Fibroblast of the conjunctiva (primary cell): ENCODE data around the gene DHRSX.
"Not testable (repeated sequence)": the region's sequence is repeated elsewhere in the genome, so short reads cannot be mapped to it uniquely, and the experiment has no call there.

Experiments used
- DNase-seq: peaks from one replicate; pipeline ENCODE4 v3.0.0-alpha.2; 2010; ENCODE audit warnings: low read depth

DHRSX gene

DNA sequence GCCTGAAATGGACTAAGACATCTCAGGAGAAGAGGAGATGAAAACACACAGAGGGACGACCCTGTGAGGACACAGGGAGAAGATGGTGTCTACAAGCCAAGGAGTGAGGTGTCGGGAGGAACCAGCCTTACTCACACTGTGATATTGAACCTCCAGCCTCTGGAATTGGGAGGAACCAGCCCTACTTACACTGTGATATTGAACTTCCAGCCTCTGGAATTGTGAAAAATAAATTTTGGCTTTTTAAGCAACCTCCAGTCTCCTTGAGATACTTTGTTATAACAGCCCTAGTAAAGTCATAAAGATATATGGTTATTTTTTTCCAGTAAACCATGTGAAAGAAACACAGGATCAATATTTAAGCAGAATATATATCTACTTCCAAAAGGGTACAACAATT lies 76.5 kb downstream of the DHRSX start:
- no peak for DNase-seq

DNA sequence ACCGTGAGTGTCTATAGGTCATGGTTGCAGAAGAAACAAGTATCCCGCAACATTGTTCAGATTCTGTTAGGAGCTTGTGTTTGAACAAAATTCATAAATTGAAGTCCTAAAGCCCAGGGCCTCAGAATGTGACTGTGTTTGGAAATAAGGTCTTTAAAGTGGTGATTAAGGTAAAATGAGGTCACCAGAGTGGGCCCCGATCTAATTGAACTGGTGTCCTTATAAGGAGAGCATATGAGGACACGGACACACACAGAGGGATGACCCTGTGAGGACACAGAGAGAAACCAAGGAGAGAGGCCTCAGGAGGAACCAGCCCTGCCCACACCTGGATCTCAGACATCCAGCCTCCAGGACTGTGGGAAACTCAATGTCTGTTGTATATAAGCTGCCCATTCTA lies 76.9 kb downstream of the DHRSX start:
- no peak for DNase-seq

DNA sequence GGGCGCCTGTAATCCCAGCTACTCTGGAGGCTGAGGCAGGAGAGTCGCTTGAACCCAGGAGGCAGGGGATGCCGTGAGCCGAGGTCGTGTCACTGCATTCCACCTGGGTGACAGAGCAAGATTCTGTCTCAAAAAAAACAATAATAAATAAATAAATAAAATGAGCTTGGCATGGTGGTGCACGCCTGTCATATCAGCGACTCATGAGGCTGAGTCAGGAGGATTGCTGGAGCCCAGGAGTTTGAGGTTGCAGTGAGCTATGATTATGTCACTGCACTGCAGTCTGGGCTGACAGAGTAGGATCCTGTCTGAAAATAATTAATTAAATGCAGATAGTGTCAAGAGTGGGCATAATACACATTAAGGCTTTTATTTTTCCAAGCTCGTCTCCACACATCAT lies 77.5 kb downstream of the DHRSX start:
- no peak for DNase-seq

DNA sequence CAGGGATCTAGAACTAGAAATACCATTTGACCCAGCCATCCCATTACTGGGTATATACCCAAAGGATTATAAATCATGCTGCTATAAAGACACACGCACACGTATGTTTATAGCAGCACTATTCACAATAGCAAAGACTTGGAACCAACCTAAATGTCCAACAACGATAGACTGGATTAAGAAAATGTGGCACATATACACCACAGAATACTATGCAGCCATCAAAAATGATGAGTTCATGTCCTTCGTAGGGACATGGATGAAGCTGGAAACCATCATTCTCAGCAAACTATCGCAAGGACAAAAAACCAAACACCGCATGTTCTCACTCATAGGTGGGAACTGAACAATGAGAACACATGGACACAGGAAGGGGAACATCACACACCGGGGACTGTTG lies 81.4 kb downstream of the DHRSX start:
- DNase-seq: not testable (repeated sequence)

DNA sequence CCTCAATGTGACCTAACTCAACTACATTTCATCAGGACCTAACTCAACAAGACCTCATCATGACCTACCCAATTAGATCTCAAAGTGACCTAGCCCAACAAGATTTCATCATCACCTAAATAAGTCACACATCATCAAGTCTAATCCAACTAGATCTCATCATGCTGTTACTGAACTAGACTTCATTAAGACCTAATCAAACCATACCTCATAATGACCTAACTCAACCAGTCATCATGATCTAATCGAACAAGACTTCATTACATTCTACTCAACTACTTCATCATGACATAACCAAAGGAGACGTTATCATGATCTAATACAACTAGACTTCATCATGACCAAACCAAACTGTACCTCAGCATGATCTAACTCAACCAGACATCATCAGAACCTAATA lies 82.8 kb downstream of the DHRSX start:
- no peak for DNase-seq

DNA sequence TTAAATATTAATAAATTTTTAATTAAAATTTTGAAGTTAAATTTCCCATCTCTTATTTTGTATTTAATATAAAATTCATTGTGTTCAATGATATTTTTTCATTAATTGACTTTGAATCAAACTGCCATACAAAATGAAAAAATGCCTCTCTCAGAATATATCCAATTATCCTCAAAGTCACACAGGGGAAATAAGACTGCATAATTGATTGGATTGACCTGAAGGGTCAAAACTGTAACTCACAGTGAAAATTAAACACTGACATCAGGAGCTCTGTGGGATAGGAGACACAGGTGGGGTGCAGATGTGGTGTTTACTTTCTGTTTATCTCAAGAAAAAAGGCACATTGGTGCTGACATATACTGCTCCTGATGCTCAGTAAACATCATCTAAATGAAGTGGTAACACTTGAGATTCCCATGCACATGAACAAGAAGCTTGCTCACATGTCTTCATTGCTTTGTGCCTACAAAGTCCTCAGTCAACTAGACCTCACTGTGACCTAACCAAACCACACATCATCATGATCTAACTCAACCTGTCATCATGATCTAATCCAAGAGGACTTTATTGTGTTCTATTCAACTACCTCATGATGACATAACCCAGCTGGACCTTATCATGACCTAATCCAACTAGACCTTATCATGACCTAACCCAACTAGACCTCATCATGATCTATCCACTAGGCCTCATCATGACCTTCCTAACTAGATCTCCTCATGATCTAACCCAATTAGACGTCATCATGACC lies 83.7 kb downstream of the DHRSX start:
- DNase-seq: no peak

DNA sequence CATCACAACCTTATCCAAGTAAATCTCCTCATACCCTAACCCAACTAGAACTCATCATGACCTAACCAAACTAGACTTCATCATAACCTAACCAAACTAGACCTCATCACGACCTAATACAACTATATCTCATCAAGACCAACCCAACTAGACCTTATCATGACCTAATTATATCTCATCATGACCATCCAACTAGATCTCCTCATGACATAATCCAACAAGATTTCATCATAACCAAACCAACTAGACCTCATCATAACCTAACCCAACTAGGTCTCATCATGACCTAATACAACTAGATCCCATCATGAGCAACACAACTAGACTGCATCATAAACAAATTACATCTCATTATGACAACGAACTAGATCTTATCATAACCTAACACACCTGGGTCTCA lies 86.4 kb downstream of the DHRSX start:
- no peak for DNase-seq

DNA sequence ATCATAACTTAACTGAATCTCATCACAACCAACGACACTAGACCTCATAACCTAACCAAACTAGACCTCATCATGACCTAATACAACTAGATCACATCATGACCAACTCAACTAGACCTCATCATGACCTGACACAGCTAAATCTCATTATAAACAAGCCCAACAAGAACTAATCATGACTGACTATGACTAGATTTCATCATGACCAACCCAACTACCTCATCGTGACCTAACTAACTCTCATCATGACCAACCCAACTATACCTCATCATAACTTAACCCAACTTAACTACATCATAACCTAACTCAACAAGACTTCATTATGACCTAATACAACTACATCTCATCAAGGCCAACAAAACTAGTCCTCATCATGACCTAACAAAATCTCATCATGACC lies 86.8 kb downstream of the DHRSX start:
- no peak for DNase-seq

DNA sequence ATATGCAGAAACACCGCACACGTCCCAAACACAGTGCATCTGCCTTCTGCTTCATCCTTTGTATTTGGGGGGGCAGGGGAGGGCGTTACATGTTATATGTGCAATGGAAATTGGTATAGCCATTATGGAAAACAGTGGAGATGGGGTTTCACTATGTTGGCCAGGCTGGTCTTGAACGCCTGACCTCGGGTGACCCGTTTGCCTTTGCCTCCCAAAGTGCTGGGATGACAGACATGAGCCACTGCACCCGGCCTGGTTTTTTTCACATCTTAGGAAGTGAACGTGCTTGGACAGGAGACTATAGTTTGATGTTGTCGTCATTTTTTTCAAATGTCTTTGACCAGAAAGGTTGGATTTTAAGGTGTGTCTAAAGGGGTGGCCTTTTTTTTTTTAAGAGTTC lies 88.6 kb downstream of the DHRSX start:
- DNase-seq: no peak

DNA sequence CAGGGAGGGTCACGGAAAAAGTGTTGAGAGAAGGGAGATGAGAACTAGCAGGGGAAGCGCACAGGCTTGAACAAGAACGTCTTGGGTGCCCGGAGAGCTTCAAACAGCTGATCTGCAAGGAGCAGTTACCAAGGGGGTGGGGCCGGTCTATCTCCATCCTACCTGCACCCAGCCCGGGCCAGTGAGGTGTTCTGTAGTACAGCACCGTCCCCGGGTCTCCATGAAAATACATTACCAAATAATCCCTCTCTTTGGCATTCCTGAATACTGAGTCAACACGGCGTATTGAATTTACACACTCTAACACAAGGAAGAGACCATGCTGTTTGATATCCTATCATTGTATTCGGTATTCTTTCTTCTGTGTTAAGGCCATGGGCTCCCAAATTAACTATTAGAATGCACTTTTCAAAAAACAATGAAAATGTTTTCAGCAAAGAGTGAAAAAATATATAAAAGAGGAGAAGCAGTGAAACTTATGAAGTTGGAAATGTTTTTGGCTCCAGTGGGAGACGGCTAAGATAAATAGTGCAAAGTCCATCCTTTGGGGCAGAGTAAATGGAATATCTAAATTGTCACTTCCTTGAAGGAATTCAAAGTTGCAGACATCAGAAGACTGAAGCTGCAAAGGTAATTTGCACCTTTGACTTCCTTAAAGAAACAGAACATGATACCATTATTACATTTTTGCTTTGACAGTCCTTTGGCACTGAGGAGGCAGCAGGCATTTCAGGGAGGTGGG lies 90.3 kb downstream of the DHRSX start:
- DNase-seq: no peak

DNA sequence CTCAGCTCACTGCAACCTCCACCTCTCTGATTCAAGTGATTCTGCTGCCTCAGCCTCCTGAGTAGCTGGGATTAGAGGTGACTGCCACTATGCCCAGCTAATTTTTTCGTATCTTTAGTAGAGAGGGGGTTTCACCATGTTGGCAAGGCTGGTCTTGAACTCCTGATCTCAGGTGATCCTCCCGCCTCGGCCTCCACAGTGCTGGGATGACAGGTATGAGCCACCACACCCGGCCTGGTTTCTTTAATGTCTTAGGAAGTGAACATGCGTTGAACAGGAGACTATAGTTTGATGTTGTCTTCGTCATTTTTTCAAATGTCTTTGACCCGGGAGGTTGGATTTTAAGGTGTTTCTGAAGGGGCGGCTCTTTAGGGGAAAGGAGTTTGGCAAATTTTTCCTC lies 91.0 kb downstream of the DHRSX start:
- no peak for DNase-seq

DNA sequence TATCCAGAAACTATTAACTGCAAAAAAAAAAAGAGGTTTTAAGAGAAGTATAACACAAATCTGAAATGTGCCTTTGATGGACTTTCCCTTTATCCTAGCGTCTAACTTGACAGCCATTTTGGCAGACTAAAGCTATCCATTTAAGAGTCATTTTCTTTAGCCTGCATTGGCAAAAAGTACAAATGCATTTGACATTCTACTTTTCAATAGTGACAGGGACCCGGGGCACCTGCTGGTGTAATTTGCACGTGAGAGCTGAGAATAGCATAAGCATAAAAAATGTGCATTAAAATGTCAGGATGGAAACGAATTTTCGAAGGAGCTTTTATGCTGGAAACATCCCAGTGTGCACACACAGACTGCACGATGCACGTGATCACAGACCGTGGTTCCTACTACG lies 91.9 kb downstream of the DHRSX start:
- DNase-seq: no peak

DNA sequence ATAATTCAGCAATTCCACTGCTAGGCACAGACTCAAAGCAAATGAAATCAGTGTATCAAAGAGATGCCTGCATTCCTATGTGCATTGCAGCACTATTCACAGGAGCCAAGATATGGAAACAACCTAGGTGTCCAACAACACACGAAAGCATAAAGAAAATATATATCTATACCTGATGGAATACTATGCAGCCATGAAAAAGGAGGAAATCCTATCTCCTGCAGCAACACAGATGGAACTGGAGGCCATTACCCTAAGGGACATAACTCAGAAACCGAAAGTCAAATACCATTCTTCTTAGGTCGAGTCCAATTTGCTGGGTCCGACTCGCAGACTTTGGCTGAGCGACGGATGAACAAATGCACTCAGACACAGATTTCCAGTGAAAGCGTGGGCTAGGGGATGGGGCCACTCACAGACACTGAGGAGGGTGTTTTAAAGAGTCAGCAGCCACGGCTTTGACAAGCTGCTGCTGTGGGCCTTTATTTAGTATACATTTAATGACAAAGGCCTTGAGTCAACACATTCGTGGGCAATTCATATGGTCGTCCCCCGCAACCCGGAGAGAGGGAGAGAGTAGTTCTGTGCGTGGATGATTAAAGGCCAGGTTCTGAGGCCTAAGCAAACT lies 93.8 kb downstream of the DHRSX start:
- DNase-seq: no peak

DNA sequence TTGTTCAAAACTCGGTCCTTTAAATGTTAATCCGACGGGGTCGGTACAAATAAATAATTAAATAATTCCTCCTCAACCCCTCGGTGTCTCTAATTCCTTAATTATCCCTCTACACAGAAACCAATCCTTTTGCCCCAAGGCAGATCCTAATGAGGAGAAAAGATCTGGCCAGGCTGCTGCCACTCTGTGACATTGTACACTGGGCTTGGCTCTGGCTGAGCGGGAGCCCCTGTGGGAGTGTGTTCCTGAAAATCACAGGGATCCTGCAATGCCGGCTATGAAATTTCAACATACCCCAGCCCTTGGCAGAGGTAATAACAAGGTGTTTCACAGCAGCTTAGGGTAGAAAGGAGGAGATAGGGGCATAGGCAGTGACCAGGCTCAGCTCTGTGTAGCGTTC lies 96.0 kb downstream of the DHRSX start:
- DNase-seq: no peak

DNA sequence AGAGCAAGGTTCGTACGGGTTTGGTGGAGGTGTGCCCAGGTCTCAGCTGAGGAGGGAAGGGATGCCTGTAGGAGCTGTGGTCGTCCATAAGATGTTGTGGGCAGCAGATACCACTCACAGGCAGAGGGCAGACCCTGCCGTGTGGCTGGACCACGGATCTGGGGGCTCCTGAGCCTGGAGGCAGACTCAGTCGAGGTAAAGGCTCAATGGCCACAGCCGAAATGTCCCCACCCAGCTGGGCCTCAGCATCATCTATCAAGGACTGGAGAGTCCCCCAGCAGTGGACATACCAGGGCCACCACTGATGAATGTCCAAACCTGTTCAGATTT lies 98.5 kb downstream of the DHRSX start:
- no peak for DNase-seq

DNA sequence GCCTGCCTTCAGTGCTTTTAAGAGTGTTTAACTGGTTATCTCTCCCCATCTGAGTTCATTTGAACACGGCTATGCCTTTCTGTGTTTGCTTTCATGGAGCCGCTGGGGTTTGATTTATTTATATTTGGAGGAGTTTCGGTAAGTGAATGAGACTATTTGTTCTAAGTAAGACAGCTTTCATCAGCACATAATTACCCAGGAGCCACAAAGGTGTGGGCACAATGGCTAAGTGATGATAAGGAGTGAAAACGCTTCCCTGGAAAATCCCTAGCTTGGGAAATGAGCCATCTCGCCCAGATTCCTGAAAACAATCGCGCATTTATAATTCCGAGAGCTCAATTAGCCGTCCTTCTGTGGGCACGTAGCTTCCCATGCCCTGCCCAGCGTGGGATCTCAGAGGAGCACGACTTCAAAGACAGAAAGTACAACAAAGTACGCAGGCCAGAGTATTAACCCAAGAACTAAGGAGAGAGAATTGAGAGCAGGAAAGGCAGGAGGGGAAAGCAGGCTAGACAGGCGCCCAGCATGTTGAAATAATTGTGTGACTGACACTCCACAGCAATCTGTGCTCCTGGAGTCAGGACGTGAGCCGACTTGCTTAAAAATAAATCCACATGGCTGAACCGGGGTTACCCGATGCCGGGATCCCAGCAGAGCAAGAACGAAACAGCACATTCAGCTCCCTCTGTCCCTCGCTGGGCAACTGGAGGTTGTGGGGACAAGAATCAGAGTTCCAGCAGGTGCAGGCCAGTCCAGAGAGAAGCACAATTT lies 99.0 kb downstream of the DHRSX start:
- no peak for DNase-seq

DNA sequence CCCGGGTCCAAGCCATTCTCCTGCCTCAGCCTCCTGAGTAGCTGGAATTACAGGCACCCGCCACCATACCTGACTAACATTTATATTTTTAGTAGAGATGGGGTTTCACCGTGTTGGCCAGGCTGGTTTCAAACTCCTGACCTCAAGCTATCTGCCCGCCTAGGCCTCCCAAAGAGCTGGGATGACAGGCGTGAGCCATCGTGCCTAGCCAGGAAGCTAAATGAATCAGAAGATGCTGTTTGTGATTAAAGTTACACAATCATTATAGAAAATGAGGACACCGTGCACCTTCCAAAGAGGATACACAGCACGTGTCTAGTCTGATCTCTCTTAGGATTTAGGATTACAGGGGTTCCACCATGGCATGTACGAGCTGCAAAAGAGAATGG lies 99.6 kb downstream of the DHRSX start:
- no peak for DNase-seq

DNA sequence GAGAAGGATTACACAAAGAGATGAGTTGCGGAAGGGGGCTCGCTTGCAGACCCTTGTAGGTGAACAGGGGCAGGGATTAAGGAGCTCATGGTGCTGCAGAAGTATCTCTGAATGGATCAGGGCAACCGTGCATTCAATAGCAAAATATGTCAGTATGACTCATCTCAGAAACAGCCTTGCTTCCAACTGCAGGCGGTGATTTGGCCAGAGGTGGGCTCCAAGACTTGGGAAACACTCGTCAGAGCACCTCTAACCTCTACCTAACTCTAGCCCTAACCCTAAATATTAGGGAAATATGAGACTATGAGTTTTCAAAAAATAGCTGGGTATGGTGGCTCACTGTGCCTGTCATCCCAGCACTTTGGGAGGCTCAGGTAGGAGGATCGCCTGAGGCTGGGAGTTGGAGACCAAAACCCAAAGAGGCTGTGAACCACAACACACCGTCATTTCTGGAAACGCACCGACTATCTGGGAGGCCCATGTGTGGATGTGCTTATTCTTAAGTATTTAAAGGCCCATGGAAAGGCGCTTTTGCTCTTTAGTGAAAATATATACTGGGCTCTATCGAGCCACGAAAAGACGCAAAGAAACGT lies 102.6 kb downstream of the DHRSX start:
- DNase-seq: no peak

DNA sequence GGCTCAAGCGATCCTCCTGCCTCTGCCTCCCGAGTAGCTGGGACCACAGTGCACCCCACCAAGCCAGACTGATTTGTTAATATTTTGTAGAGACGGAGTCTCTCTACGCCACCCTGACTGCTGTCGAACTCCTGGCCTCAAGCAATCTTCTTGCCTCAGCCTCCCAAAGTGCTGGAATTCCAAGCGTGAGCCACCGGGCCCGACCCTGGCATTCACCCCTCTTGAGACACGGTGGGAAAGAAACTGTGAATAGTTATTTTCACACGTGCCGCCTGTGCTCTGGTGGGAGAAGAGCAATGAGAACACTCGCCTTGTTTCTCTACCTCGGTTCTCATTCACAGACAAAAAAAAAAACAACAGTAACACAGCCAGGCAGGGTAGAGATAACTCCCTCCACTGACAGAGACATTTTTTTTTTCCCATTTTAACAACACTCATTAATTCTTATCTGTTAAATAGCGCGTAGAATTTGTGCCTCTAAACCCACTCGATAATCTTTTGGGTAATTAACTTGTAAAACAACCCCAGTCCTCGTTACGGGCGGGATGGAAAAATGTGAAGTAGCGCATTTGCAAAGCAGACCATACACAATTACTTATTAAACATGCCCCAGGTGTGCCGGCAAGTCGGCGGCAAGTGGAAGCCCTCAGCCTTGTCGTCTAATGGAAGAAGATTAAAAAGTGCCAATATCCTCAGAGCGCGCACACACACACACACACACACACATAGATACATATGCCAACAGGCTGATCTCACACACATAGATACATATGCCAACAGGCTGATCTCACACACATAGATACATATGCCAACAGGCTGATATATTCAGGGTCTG lies 103.3 kb downstream of the DHRSX start:
- DNase-seq: no peak

DNA sequence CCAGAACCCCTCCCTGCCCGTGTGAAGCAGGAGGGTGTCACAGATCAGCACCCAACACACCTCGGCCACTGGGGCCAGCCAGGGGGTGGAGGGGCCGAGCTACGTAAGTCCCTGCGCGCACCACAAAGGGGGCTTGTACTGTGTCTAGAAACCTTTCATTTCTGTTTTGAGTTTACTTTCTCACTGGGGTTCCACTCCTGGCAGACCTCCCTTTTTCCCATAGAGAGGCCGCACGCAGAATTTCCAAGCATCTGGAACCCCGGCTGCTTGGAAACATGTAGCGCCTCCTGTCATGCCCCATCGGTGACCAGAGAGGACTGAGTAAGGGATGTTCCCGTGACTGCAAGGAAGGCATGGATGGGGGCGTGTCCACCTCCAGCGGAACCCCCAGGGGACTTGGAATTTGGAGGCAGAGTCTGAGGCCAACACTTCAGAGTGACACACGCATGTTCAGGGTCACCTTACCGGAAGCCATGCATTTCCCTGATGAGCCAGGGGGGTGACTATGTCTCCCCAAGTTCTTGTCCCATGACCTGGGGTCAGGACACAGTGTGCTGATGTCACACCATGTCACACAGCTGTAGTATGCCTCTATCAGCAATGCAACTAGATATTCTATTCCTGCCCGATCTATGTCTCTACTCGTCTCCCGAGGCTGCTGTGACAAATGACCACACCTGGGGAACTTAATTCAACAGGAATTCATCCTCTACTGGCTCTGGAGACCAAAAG lies 105.3 kb downstream of the DHRSX start:
- DNase-seq: no peak
